ENCODE results near the gene SAC3D1.

SAC3D1 gene

GRCh38 chr11:65026810-65027209, 14.2 kb upstream of the SAC3D1 start:
- DNase-seq, result no peak

GRCh38 chr11:65027213-65028067, 13.6 kb upstream of the SAC3D1 start, which contains the start of gene SNX15:
TSS of gene SNX15 (plus strand) at chr11:65027439. CDS start at chr11:65027538, 99 bp downstream.
- peak; percentile 96 for DNase-seq

- DNase-seq, result no peak
These were observed 8.8 kb upstream of the SAC3D1 start for GRCh38 chr11:65032216-65032615.

GRCh38 chr11:65034423-65034822, 6.6 kb upstream of the SAC3D1 start:
- DNase-seq, result no peak

- DNase-seq, result no peak
These were observed 5.4 kb upstream of the SAC3D1 start for GRCh38 chr11:65035579-65035978.

- no peak for DNase-seq
These were observed 4.1 kb upstream of the SAC3D1 start for GRCh38 chr11:65036931-65037330.

GRCh38 chr11:65040520-65040846, 527 bp upstream of the SAC3D1 start:
- DNase-seq, result no peak

- no peak for DNase-seq
These were observed 1.9 kb downstream of the SAC3D1 start for GRCh38 chr11:65042891-65043290.

GRCh38 chr11:65043881-65044501, 3.0 kb downstream of the SAC3D1 start:
- no peak for DNase-seq

GRCh38 chr11:65045061-65045460, 4.1 kb downstream of the SAC3D1 start:
- no peak for DNase-seq

- no peak for DNase-seq
These were observed 4.7 kb downstream of the SAC3D1 start for GRCh38 chr11:65045728-65046127.

GRCh38 chr11:65047581-65048422, 6.8 kb downstream of the SAC3D1 start:
- no peak for DNase-seq

GRCh38 chr11:65051398-65051858, 10.4 kb downstream of the SAC3D1 start:
- DNase-seq, result no peak

- DNase-seq, result no peak
These were observed 13.0 kb downstream of the SAC3D1 start for GRCh38 chr11:65053827-65054508.

- DNase-seq, result no peak
These were observed 14.5 kb downstream of the SAC3D1 start for GRCh38 chr11:65055538-65055937.

- no peak for DNase-seq
These were observed 16.0 kb downstream of the SAC3D1 start for GRCh38 chr11:65056999-65057398.

- no peak for DNase-seq
These were observed 16.5 kb downstream of the SAC3D1 start for GRCh38 chr11:65057526-65057925.

GRCh38 chr11:65058012-65058411, 17.0 kb downstream of the SAC3D1 start:
- no peak for DNase-seq

- no peak for DNase-seq
These were observed 17.5 kb downstream of the SAC3D1 start, which contains the start of gene NAALADL1 for GRCh38 chr11:65058419-65059054. TSS of gene NAALADL1 (minus strand) at chr11:65058553. CDS start at chr11:65058521, 32 bp downstream.

- no peak for DNase-seq
These were observed 18.5 kb downstream of the SAC3D1 start for GRCh38 chr11:65059523-65059922.

GRCh38 chr11:65059959-65060824, 19.2 kb downstream of the SAC3D1 start:
- DNase-seq, result no peak
